Measurements from ENCODE around the gene TXNDC2.

TXNDC2 gene

DNA sequence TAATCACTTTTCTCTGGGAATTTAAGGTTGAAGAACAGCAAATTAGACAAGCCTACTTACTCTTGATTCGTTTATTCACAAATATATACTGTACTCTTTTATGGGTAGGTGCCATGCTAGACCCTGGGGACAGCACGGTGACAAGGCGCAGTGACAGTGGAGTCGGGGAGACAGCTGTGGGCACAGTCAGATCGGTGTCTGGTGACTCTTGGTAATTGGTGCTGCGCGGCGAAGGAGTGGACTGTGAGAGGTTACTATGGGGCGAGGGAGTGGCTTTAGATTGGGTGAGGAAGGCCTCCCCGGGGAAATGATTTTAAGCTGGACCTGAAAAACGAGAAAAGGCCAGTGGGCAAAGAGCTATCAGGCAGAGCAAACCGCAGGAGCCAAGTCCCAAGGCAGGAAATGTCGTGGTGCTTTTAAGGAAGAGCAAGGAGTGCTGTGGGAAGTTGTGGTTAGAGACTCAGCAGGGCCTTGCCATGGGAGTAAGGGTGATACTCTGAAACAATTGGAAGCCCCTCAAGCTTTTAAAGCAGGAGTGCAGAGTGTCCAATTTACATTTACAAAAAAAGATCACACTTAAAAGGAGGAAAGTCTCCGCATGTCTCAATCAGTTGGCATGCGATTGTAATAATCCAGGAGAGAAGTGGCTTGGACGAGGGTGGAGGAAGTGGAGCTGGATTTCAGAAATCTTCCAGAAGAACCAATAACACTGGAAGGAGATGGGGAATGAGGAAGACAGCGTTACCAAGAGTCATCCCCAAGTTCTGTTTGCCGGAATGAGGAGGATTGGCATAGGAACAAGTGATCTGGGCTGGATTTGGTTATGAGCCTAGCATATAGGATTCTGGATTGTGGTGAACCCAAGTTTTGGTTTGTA is 36.1 kb upstream of the TXNDC2 start:
- Histone ChIP-seq H3K9me3 (ENCODE audit: insufficient read depth, low read depth, low read length) (no peaks in the 10 kb centered on the region), H3F3A (ENCODE audit: low read depth) (no peaks in the 10 kb centered on the region), H3K27me3 (ENCODE audit: insufficient read depth, low read length, poor library complexity, severe bottlenecking) (no peaks in the 10 kb centered on the region), H2AFZ (ENCODE audit: low read length) (no peak overlapping the region), H3K79me2 (ENCODE audit: insufficient read depth, low read length) (no peaks in the 10 kb centered on the region), H4K20me1 (ENCODE audit: insufficient read depth, low read length, poor library complexity, severe bottlenecking) (no peaks in the 10 kb centered on the region), H3K36me3 (ENCODE audit: insufficient read depth, low read length) (no peaks in the 10 kb centered on the region), H3K9me2 (replicated peaks; ENCODE audit: low read depth, low read length) (no peaks in the 10 kb centered on the region), H3K4me3 (ENCODE audit: low read length, poor library complexity, severe bottlenecking) (no peak overlapping the region), H3K4me1 (ENCODE audit: insufficient read depth, low read length, poor library complexity, severe bottlenecking) (peaks cover 8% of the 10 kb centered on the region), H3K9ac (ENCODE audit: low read depth, low read length, poor library complexity, severe bottlenecking) (no peak overlapping the region), H3K4me2 (ENCODE audit: low read depth, low read length, poor library complexity, severe bottlenecking) (no peak overlapping the region)
- no peak for TF ChIP-seq EZH2phosphoT487 (IDR thresholded peaks at IDR 0.05; ENCODE audit: borderline replicate concordance)
- TF ChIP-seq, protein P1, sequence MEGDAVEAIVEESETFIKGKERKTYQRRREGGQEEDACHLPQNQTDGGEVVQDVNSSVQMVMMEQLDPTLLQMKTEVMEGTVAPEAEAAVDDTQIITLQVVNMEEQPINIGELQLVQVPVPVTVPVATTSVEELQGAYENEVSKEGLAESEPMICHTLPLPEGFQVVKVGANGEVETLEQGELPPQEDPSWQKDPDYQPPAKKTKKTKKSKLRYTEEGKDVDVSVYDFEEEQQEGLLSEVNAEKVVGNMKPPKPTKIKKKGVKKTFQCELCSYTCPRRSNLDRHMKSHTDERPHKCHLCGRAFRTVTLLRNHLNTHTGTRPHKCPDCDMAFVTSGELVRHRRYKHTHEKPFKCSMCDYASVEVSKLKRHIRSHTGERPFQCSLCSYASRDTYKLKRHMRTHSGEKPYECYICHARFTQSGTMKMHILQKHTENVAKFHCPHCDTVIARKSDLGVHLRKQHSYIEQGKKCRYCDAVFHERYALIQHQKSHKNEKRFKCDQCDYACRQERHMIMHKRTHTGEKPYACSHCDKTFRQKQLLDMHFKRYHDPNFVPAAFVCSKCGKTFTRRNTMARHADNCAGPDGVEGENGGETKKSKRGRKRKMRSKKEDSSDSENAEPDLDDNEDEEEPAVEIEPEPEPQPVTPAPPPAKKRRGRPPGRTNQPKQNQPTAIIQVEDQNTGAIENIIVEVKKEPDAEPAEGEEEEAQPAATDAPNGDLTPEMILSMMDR (conservative IDR thresholded peaks at IDR 0.05; ENCODE audit: low read length), result no peak

- no peak overlapping the region for H3K9ac ChIP-seq (ENCODE audit: low read depth, low read length, poor library complexity, severe bottlenecking)
- no peaks in the 10 kb centered on the region for H3K27me3 ChIP-seq (ENCODE audit: insufficient read depth, low read length, poor library complexity, severe bottlenecking)
- H3F3A ChIP-seq (ENCODE audit: low read depth), result no peaks in the 10 kb centered on the region
- no peaks in the 10 kb centered on the region for H3K79me2 ChIP-seq (ENCODE audit: insufficient read depth, low read length)
- H4K20me1 ChIP-seq (ENCODE audit: insufficient read depth, low read length, poor library complexity, severe bottlenecking), result no peaks in the 10 kb centered on the region
- TF ChIP-seq EZH2phosphoT487 (IDR thresholded peaks at IDR 0.05; ENCODE audit: borderline replicate concordance), result no peak
- TF ChIP-seq, protein P1 (conservative IDR thresholded peaks at IDR 0.05; ENCODE audit: low read length), result no peak
- no peaks in the 10 kb centered on the region for H3K9me3 ChIP-seq (ENCODE audit: insufficient read depth, low read depth, low read length)
- H2AFZ ChIP-seq (ENCODE audit: low read length), result no peak overlapping the region
- H3K9me2 ChIP-seq (replicated peaks; ENCODE audit: low read depth, low read length), result no peaks in the 10 kb centered on the region
- no peak overlapping the region for H3K4me2 ChIP-seq (ENCODE audit: low read depth, low read length, poor library complexity, severe bottlenecking)
- no peaks in the 10 kb centered on the region for H3K36me3 ChIP-seq (ENCODE audit: insufficient read depth, low read length)
- H3K4me1 ChIP-seq (ENCODE audit: insufficient read depth, low read length, poor library complexity, severe bottlenecking), result peaks cover 8% of the 10 kb centered on the region
- H3K4me3 ChIP-seq (ENCODE audit: low read length, poor library complexity, severe bottlenecking), result no peak overlapping the region
Observed at GRCh38 chr18:9850309-9850708, 35.5 kb upstream of the TXNDC2 start.

DNA sequence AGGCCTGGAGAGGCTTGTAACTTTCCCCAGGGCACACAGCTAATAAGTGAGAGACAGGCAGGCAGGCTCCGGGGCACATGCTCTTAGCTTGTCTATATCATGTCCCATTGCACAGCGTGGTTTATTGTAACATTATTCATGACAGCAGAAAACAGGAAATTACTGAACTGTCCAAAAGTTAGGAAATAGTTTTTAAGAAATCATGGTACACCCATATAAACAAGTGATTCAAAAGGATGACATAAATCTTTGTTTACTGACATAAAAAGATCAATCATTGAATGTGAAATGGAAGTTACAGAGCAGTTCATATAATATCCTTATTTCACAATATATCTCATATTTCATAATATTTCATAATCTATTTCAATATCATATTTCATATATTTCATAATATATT is 34.3 kb upstream of the TXNDC2 start:
- H3K4me1 ChIP-seq (ENCODE audit: insufficient read depth, low read length, poor library complexity, severe bottlenecking), result peaks cover 8% of the 10 kb centered on the region

More for the DNA sequence above, 34.3 kb upstream of the TXNDC2 start:
- TF ChIP-seq EZH2phosphoT487 (IDR thresholded peaks at IDR 0.05; ENCODE audit: borderline replicate concordance), result no peak
- TF ChIP-seq, protein P1 (conservative IDR thresholded peaks at IDR 0.05; ENCODE audit: low read length), result no peak
- H3K36me3 ChIP-seq (ENCODE audit: insufficient read depth, low read length), result no peaks in the 10 kb centered on the region
- H3F3A ChIP-seq (ENCODE audit: low read depth), result no peaks in the 10 kb centered on the region
- H3K79me2 ChIP-seq (ENCODE audit: insufficient read depth, low read length), result no peaks in the 10 kb centered on the region
- H3K27me3 ChIP-seq (ENCODE audit: insufficient read depth, low read length, poor library complexity, severe bottlenecking), result no peaks in the 10 kb centered on the region
- H4K20me1 ChIP-seq (ENCODE audit: insufficient read depth, low read length, poor library complexity, severe bottlenecking), result no peaks in the 10 kb centered on the region
- H3K4me3 ChIP-seq (ENCODE audit: low read length, poor library complexity, severe bottlenecking), result no peak overlapping the region
- H3K9ac ChIP-seq (ENCODE audit: low read depth, low read length, poor library complexity, severe bottlenecking), result no peak overlapping the region
- no peak overlapping the region for H2AFZ ChIP-seq (ENCODE audit: low read length)
- H3K9me3 ChIP-seq (ENCODE audit: insufficient read depth, low read depth, low read length), result no peaks in the 10 kb centered on the region
- H3K9me2 ChIP-seq (replicated peaks; ENCODE audit: low read depth, low read length), result no peaks in the 10 kb centered on the region
- no peak overlapping the region for H3K4me2 ChIP-seq (ENCODE audit: low read depth, low read length, poor library complexity, severe bottlenecking)
